Liver (tissue), 9 donors: Measurements from ENCODE around the gene GPR84. TPM values are rescaled to one million over a fixed set of nuclear protein-coding genes. Genes with fewer than 3 reads are reported as not detected.

Experiments used
- DNase-seq: peaks from one replicate; pipeline ENCODE4 v3.0.0-alpha.2; 2017; ENCODE audit warnings: low spot score
- H3K27ac ChIP-seq, 2 donors: one replicate each; pipeline ENCODE4 v1.7.0; 2013; ENCODE audit warnings: inconsistent platforms in 2 of 2, low read length in 2 of 2, control low read depth in 1 of 2, low read depth in 1 of 2, mild to moderate bottlenecking in 1 of 2
- H3K27me3 ChIP-seq, 4 donors: one replicate each; pipeline versions ENCODE4 v1.6.1 to v1.7.0; 2013; ENCODE audit warnings: low read length in 3 of 4, inconsistent platforms in 1 of 4, mild to moderate bottlenecking in 1 of 4, moderate library complexity in 1 of 4; ENCODE audit not compliant: control insufficient read depth in 4 of 4, insufficient read depth in 4 of 4
- H3K36me3 ChIP-seq, 4 donors: one replicate each; pipeline versions ENCODE4 v1.6.1 to v1.7.0; 2013; ENCODE audit warnings: low read length in 3 of 4, mild to moderate bottlenecking in 3 of 4, low read depth in 1 of 4, moderate library complexity in 1 of 4; ENCODE audit not compliant: control insufficient read depth in 4 of 4, insufficient read depth in 3 of 4
- H3K4me1 ChIP-seq, 4 donors: one replicate each; pipeline versions ENCODE4 v1.6.1 to v1.7.0; 2013; ENCODE audit warnings: low read length in 3 of 4, mild to moderate bottlenecking in 3 of 4, moderate library complexity in 1 of 4; ENCODE audit not compliant: control insufficient read depth in 4 of 4, insufficient read depth in 4 of 4
- H3K4me3 ChIP-seq, 3 donors: one replicate each; pipeline versions ENCODE4 v1.6.1 to v1.7.0; 2013; ENCODE audit warnings: low read length in 3 of 3, control low read depth in 1 of 3, low read depth in 1 of 3, mild to moderate bottlenecking in 1 of 3
- H3K9ac ChIP-seq, 2 donors: one replicate each; pipeline ENCODE4 v1.7.0; 2013; ENCODE audit warnings: low read length in 2 of 2, mild to moderate bottlenecking in 2 of 2, moderate library complexity in 2 of 2, control low read depth in 1 of 2, low read depth in 1 of 2
- H3K9me3 ChIP-seq, 4 donors: one replicate each; pipeline versions ENCODE4 v1.6.1 to v1.7.0; 2013; ENCODE audit warnings: low read length in 3 of 4; ENCODE audit not compliant: control insufficient read depth in 4 of 4
- ATF3 ChIP-seq: IDR thresholded peaks from 2 replicates; pipeline ENCODE4 v1.6.1; 2016; ENCODE audit warnings: antibody characterized with exemption
- CTCF ChIP-seq: fragments of 150-350 bp; IDR thresholded peaks from 2 replicates; pipeline ENCODE4 v1.5.1; 2017; ENCODE audit warnings: improper control_type of control experiment, low read depth, low read length; ENCODE audit not compliant: missing input control
- FOXA1 ChIP-seq: IDR thresholded peaks from 2 replicates; pipeline ENCODE4 v1.6.1; 2016; ENCODE audit warnings: antibody characterized with exemption
- GABPA ChIP-seq, 2 donors: IDR thresholded peaks in 1 of 2; conservative IDR thresholded peaks in 1 of 2; 2 replicates each; pipeline ENCODE4 v1.6.1; 2016; ENCODE audit warnings: antibody characterized with exemption in 2 of 2, mild to moderate bottlenecking in 1 of 2, moderate library complexity in 1 of 2
- HNF4A ChIP-seq, 2 donors: conservative IDR thresholded peaks; 2 replicates each; pipeline ENCODE4 v1.6.1; 2016; ENCODE audit warnings: antibody characterized with exemption in 2 of 2, mild to moderate bottlenecking in 2 of 2
- JUND ChIP-seq, 2 donors: IDR thresholded peaks; 2 replicates each; pipeline ENCODE4 v1.6.1; 2016; ENCODE audit warnings: antibody characterized with exemption in 2 of 2
- MAX ChIP-seq: IDR thresholded peaks from 2 replicates; pipeline ENCODE4 v1.6.1; 2016; ENCODE audit warnings: antibody characterized with exemption
- RAD21 ChIP-seq, 2 donors: IDR thresholded peaks; 2 replicates each; pipeline ENCODE4 v1.6.1; 2016; ENCODE audit warnings: antibody characterized with exemption in 2 of 2, mild to moderate bottlenecking in 2 of 2
- REST ChIP-seq: IDR thresholded peaks from 2 replicates; pipeline ENCODE4 v1.6.1; 2016; ENCODE audit warnings: antibody characterized with exemption, mild to moderate bottlenecking
- RXRA ChIP-seq, 2 donors: IDR thresholded peaks; 2 replicates each; pipeline ENCODE4 v1.6.1; 2017 to 2018; ENCODE audit warnings: antibody characterized with exemption in 2 of 2, mild to moderate bottlenecking in 1 of 2
- SP1 ChIP-seq: IDR thresholded peaks from 2 replicates; pipeline ENCODE4 v1.6.1; 2018; ENCODE audit warnings: antibody characterized with exemption, mild to moderate bottlenecking
- YY1 ChIP-seq: IDR thresholded peaks from 2 replicates; pipeline ENCODE4 v1.6.1; 2016; ENCODE audit warnings: antibody characterized with exemption, mild to moderate bottlenecking
- ZBTB33 ChIP-seq: IDR thresholded peaks from 2 replicates; pipeline ENCODE4 v1.6.1; 2016; ENCODE audit warnings: antibody characterized with exemption
- WGBS: extraction: QIAGEN DNeasy Blood & Tissue Kit; methylation state at CpG from one replicate; pipeline ENCODE4 v1.1.7; 2013; 5-methylcytosine and 5-hydroxymethylcytosine counted together
- polyA plus RNA-seq, 2 donors: library from polyadenylated mRNA; stranded (reverse) in 1 of 2; unstranded in 1 of 2; fragments of 200-250 nt in 1 of 2; fragments of >200 nt in 1 of 2; fragmentation: Nextera tagmentation in 1 of 2; extraction: Ambion mirVana in 1 of 2; gene quantifications; one replicate each; pipeline versions ENCODE4 v1.2.1 to v1.2.3, GENCODE V29; 2013 to 2015
- total RNA-seq, 2 donors: library from RNA; depleted of rRNA; stranded (reverse); fragments of >200 nt; gene quantifications; one replicate each; pipeline ENCODE4 v1.2.3, GENCODE V29; 2014
- donor health status: healthy.
- donor health status: healthy.
- donor health status: healthy.
- donor health status: healthy.
- donor health status: healthy.

Gene GPR84
- total and polyA plus RNA-seq, 4 donors, result 0.09 to 0.37 (median 0.33) TPM; not detected in 1

- Histone ChIP-seq H3K27me3 (no peaks in the 10 kb centered on the region), H3K9me3 (no peaks in the 10 kb centered on the region), H3K9ac (peak overlapping the region; percentile 19 to 32), H3K36me3 (peaks cover 0 to 9% (median 3%) of the 10 kb centered on the region in 4 donors), H3K4me3 (no peak overlapping the region), H3K4me1 (peaks cover 18 to 63% (median 54%) of the 10 kb centered on the region in 4 donors), H3K27ac (peak overlapping the region; percentile 37 to 76)
- WGBS, result 36% methylated on average over 9 of the region's 9 CpGs
- no peak for TF ChIP-seq ATF3
- TF ChIP-seq FOXA1, result no peak
- no peak for TF ChIP-seq ZBTB33
- no peak for TF ChIP-seq REST
- no peak for TF ChIP-seq JUND (IDR thresholded peaks at IDR 0.05)
- no peak for TF ChIP-seq YY1
- TF ChIP-seq RXRA (IDR thresholded peaks at IDR 0.05), result no peak
- no peak for TF ChIP-seq SP1
- no peak for TF ChIP-seq GABPA (IDR thresholded peaks at IDR 0.05 in 1 of 2, conservative IDR thresholded peaks at IDR 0.05 in 1 of 2)
- TF ChIP-seq MAX, result no peak
- TF ChIP-seq CTCF, result no peak
- no peak for TF ChIP-seq HNF4A (conservative IDR thresholded peaks at IDR 0.05)
- TF ChIP-seq RAD21 (IDR thresholded peaks at IDR 0.05), result no peak
- DNase-seq, result no peak
Measured at GRCh38 chr12:54413284-54414190, 49.3 kb upstream of the GPR84 start.
